MM.1S (cell line): ENCODE results near the gene TTC33.

ENCODE experiments used
- CTCF ChIP-seq: fragments of 300-600 bp; sonication (generic); IDR thresholded peaks from 2 replicates; pipeline ENCODE4 v1.5.1; 2016; ENCODE audit warnings: antibody characterized with exemption, low read length, mixed read lengths
- EZH2 ChIP-seq: fragments of 300-600 bp; sonication (generic); optimal IDR thresholded peaks from 2 replicates; pipeline ENCODE3; 2017; ENCODE audit warnings: low read depth, mild to moderate bottlenecking, antibody characterized with exemption, low read length, mixed read lengths

DNA sequence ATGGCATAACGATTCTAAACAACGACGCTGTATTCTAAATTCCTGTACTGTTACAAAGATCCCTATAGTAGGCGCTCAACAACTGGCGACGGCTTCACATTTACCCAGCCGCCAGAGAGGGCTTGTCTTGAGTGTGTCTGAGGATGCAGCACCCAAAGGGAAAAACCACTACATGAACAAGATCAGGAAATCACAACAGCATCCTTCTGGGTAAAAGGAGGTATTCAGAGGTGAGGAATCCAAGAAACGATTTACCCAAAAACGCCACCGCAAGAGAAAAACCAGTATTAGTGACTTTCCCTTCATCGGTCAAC, 711 bp downstream of the TTC33 start:
- TF ChIP-seq CTCF (peak; percentile 84), EZH2 (no peak)
